ENCODE measurements around the gene MINDY3.

The MINDY3 gene

DNA sequence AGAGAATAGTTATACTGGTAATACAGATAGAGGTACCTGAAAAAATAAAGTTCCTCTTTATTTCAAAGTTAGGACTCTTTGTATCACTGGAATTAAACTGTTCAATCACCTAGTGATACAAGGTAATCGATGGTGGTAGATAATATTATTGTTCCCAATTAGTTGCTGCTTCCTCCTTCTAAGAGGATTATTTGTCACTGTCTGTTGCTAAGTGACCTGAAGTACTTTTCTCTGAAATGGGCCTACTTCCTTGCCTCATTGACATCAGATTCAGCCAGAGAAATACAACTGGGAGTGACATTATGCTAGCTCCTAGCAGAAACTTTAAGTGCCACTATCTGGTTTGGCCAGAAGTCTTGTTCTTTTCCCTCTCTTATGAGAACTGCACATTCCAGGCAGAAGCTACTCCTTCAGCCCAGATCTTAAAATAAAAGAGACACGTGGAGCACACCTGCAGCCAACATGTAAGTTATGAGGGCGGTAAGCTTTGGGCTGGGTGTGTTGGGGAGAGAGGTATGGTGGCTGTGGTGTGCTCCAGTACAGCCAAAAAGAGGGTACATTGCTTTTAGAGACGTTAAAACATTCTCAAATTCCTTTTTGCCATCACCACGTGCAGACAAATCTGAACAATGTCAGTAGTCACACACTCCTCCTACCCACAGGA is 54.8 kb downstream of the MINDY3 start:
- Histone ChIP-seq H4K91ac (ENCODE audit: low read depth, low read length) (no peak overlapping the region), H3K4ac (ENCODE audit: low read depth, low read length) (no peak overlapping the region), H3K79me1 (ENCODE audit: low read length) (no peaks in the 10 kb centered on the region), H3K27ac (ENCODE audit: low read depth, low read length) (no peak overlapping the region), H3K9me3 (ENCODE audit: insufficient read depth, low read depth, low read length) (no peaks in the 10 kb centered on the region), H3K4me1 (ENCODE audit: control insufficient read depth in 1 of 2, insufficient read depth in 2 of 2, low read length in 2 of 2) (peaks cover 6% of the 10 kb centered on the region in 2 experiments), H3K79me2 (ENCODE audit: control insufficient read depth, insufficient read depth, low read length, poor library complexity) (no peaks in the 10 kb centered on the region), H3K4me3 (ENCODE audit: low read depth, low read length) (no peak overlapping the region), H3K23ac (ENCODE audit: low read length) (no peak overlapping the region), H2BK5ac (ENCODE audit: low read depth, low read length, poor library complexity) (no peak overlapping the region), H2AFZ (ENCODE audit: insufficient read depth, low read length, poor library complexity) (no peak overlapping the region), H3K4me2 (ENCODE audit: low read length) (no peak overlapping the region), H4K8ac (ENCODE audit: low read depth, low read length) (no peak overlapping the region), H2BK12ac (ENCODE audit: low read length) (peak overlapping the region; percentile 58), H3K9ac (ENCODE audit: low read length) (no peak overlapping the region), H3K14ac (ENCODE audit: low read length) (no peak overlapping the region), H4K12ac (ENCODE audit: low read depth, low read length) (no peak overlapping the region), H2BK120ac (ENCODE audit: insufficient read depth, low read length, poor library complexity) (no peak overlapping the region), H3K18ac (ENCODE audit: low read length) (no peak overlapping the region), H2AK5ac (ENCODE audit: low read length) (no peak overlapping the region), H3K36me3 (ENCODE audit: control insufficient read depth in 1 of 2, insufficient read depth in 2 of 2, low read length in 2 of 2) (no peaks in the 10 kb centered on the region), H3K27me3 (ENCODE audit: insufficient read depth, low read length) (no peaks in the 10 kb centered on the region)
- DNase-seq: no peak
- no CpG with 5 or more reads among the region's 5 CpGs for WGBS (ENCODE audit: extremely low coverage, insufficient coverage, insufficient read length)

DNA sequence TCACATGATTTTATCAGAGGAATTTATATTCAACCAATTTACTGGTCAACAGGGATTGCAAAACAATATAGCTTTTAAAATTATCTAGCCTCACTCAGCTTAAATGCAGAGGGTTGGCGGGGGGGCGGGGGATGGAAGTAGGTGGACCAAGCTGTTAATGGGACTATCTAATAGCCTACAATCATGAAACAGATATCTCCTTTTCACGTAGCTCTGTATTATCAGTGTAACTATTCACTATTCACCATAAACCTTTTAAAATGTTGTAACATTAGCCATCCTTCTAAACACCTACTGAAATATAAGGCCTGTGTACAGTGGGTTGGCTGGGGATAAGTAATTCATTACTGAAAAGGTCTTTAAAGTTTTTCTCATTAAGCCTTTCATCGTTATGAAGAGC is 56.2 kb downstream of the MINDY3 start:
- Histone ChIP-seq H3K4ac (ENCODE audit: low read depth, low read length) (no peak overlapping the region), H3K4me2 (ENCODE audit: low read length) (no peak overlapping the region), H3K23ac (ENCODE audit: low read length) (no peak overlapping the region), H2AK5ac (ENCODE audit: low read length) (no peak overlapping the region), H4K12ac (ENCODE audit: low read depth, low read length) (no peak overlapping the region), H2AFZ (ENCODE audit: insufficient read depth, low read length, poor library complexity) (no peak overlapping the region), H3K27me3 (ENCODE audit: insufficient read depth, low read length) (no peaks in the 10 kb centered on the region), H3K14ac (ENCODE audit: low read length) (no peak overlapping the region), H3K36me3 (ENCODE audit: control insufficient read depth in 1 of 2, insufficient read depth in 2 of 2, low read length in 2 of 2) (no peaks in the 10 kb centered on the region), H3K9me3 (ENCODE audit: insufficient read depth, low read depth, low read length) (no peaks in the 10 kb centered on the region), H3K4me3 (ENCODE audit: low read depth, low read length) (no peak overlapping the region), H2BK120ac (ENCODE audit: insufficient read depth, low read length, poor library complexity) (no peak overlapping the region), H2BK5ac (ENCODE audit: low read depth, low read length, poor library complexity) (no peak overlapping the region), H3K9ac (ENCODE audit: low read length) (no peak overlapping the region), H3K4me1 (ENCODE audit: control insufficient read depth in 1 of 2, insufficient read depth in 2 of 2, low read length in 2 of 2) (peaks cover 3 to 6% of the 10 kb centered on the region in 2 experiments), H3K79me1 (ENCODE audit: low read length) (no peaks in the 10 kb centered on the region), H3K18ac (ENCODE audit: low read length) (no peak overlapping the region), H3K79me2 (ENCODE audit: control insufficient read depth, insufficient read depth, low read length, poor library complexity) (no peaks in the 10 kb centered on the region), H2BK12ac (ENCODE audit: low read length) (no peak overlapping the region), H4K91ac (ENCODE audit: low read depth, low read length) (no peak overlapping the region), H4K8ac (ENCODE audit: low read depth, low read length) (no peak overlapping the region), H3K27ac (ENCODE audit: low read depth, low read length) (no peak overlapping the region)
- DNase-seq: no peak
- no CpG with 5 or more reads among the region's 4 CpGs for WGBS (ENCODE audit: extremely low coverage, insufficient coverage, insufficient read length)

DNA sequence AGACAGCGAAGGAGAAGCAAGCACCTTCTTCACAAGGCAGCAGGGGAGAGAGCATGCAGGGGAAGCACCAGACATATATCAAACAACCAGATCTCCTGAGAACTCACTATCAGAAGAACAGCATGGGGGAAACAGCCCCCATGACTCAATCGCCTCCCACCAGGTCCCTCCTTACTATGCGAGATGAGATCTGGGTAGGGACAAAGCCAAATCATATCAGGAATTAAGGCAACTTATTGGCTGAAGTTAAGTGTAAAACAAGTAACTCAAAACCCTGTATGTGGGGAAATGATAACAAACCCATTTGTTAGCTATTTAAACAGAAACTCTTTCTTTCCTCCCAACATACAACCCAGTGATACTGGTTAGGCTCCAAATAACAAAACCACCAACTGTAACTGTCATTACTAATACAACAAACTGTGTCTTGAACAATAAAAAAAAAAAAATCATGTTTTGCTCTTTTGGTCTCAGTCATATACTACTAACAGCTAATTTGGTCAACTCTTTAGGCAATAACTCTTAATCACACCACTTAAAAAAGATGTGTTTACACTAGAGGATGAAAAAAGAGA is 57.8 kb downstream of the MINDY3 start:
- no peak overlapping the region for H3K4me2 ChIP-seq (ENCODE audit: low read length)
- no peak overlapping the region for H4K8ac ChIP-seq (ENCODE audit: low read depth, low read length)
- H2BK12ac ChIP-seq (ENCODE audit: low read length): no peak overlapping the region
- H3K27ac ChIP-seq (ENCODE audit: low read depth, low read length): no peak overlapping the region
- no peaks in the 10 kb centered on the region for H3K36me3 ChIP-seq (ENCODE audit: control insufficient read depth in 1 of 2, insufficient read depth in 2 of 2, low read length in 2 of 2)
- WGBS (ENCODE audit: extremely low coverage, insufficient coverage, insufficient read length): no CpG with 5 or more reads among the region's 3 CpGs
- H2BK120ac ChIP-seq (ENCODE audit: insufficient read depth, low read length, poor library complexity): no peak overlapping the region
- H3K79me2 ChIP-seq (ENCODE audit: control insufficient read depth, insufficient read depth, low read length, poor library complexity): no peaks in the 10 kb centered on the region
- H4K91ac ChIP-seq (ENCODE audit: low read depth, low read length): no peak overlapping the region
- H2BK5ac ChIP-seq (ENCODE audit: low read depth, low read length, poor library complexity): no peak overlapping the region
- H3K4me3 ChIP-seq (ENCODE audit: low read depth, low read length): no peak overlapping the region
- H3K4me1 ChIP-seq (ENCODE audit: control insufficient read depth in 1 of 2, insufficient read depth in 2 of 2, low read length in 2 of 2): peaks cover 3 to 6% of the 10 kb centered on the region in 2 experiments
- no peaks in the 10 kb centered on the region for H3K79me1 ChIP-seq (ENCODE audit: low read length)
- H3K4ac ChIP-seq (ENCODE audit: low read depth, low read length): no peak overlapping the region
- H2AFZ ChIP-seq (ENCODE audit: insufficient read depth, low read length, poor library complexity): no peak overlapping the region
- no peak overlapping the region for H4K12ac ChIP-seq (ENCODE audit: low read depth, low read length)
- no peak overlapping the region for H2AK5ac ChIP-seq (ENCODE audit: low read length)
- no peak overlapping the region for H3K23ac ChIP-seq (ENCODE audit: low read length)
- no peak overlapping the region for H3K18ac ChIP-seq (ENCODE audit: low read length)
- H3K27me3 ChIP-seq (ENCODE audit: insufficient read depth, low read length): no peaks in the 10 kb centered on the region
- H3K9ac ChIP-seq (ENCODE audit: low read length): no peak overlapping the region
- H3K14ac ChIP-seq (ENCODE audit: low read length): no peak overlapping the region
- DNase-seq: no peak
- H3K9me3 ChIP-seq (ENCODE audit: insufficient read depth, low read depth, low read length): no peaks in the 10 kb centered on the region

DNA sequence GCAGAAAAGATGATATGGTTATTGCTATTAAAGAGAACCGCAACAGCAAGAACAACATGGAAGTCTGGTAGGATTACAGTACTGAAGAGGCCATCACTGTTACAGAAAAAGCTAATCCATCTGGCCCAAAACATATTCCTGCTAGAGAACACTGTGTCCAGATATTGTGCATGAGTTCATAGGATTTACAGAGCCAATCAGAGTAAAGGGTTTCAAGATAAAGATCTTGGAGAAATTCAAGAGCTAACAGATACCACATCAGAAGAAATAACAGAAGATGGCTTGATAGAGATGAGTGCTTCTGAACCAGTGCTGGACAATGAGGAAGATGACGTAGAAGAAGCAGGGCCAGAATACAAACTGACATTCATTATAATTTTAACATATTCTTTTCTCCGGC is 58.7 kb downstream of the MINDY3 start:
- Histone ChIP-seq H3K4me1 (ENCODE audit: control insufficient read depth in 1 of 2, insufficient read depth in 2 of 2, low read length in 2 of 2) (peaks cover 3 to 6% of the 10 kb centered on the region in 2 experiments), H3K36me3 (ENCODE audit: control insufficient read depth in 1 of 2, insufficient read depth in 2 of 2, low read length in 2 of 2) (no peaks in the 10 kb centered on the region), H3K9ac (ENCODE audit: low read length) (no peak overlapping the region), H2BK5ac (ENCODE audit: low read depth, low read length, poor library complexity) (no peak overlapping the region), H2AK5ac (ENCODE audit: low read length) (no peak overlapping the region), H3K23ac (ENCODE audit: low read length) (no peak overlapping the region), H3K79me1 (ENCODE audit: low read length) (no peaks in the 10 kb centered on the region), H4K8ac (ENCODE audit: low read depth, low read length) (no peak overlapping the region), H2BK12ac (ENCODE audit: low read length) (no peak overlapping the region), H3K27ac (ENCODE audit: low read depth, low read length) (no peak overlapping the region), H3K18ac (ENCODE audit: low read length) (no peak overlapping the region), H4K12ac (ENCODE audit: low read depth, low read length) (no peak overlapping the region), H4K91ac (ENCODE audit: low read depth, low read length) (no peak overlapping the region), H2AFZ (ENCODE audit: insufficient read depth, low read length, poor library complexity) (no peak overlapping the region), H3K4me2 (ENCODE audit: low read length) (no peak overlapping the region), H3K27me3 (ENCODE audit: insufficient read depth, low read length) (no peaks in the 10 kb centered on the region), H3K4me3 (ENCODE audit: low read depth, low read length) (no peak overlapping the region), H3K14ac (ENCODE audit: low read length) (no peak overlapping the region), H3K4ac (ENCODE audit: low read depth, low read length) (no peak overlapping the region), H3K79me2 (ENCODE audit: control insufficient read depth, insufficient read depth, low read length, poor library complexity) (no peaks in the 10 kb centered on the region), H2BK120ac (ENCODE audit: insufficient read depth, low read length, poor library complexity) (no peak overlapping the region), H3K9me3 (ENCODE audit: insufficient read depth, low read depth, low read length) (no peaks in the 10 kb centered on the region)
- DNase-seq: no peak
- no CpG with 5 or more reads among the region's 3 CpGs for WGBS (ENCODE audit: extremely low coverage, insufficient coverage, insufficient read length)
